ENCODE data around the gene CEBPE. TPM values are rescaled to one million over a fixed set of nuclear protein-coding genes. Genes with fewer than 3 reads are reported as not detected.
A peak's percentile ranks its signal among the peaks of the same experiment; 100 is the strongest.

The CEBPE gene
- total RNA-seq, 1 donor from 2014 or later, result under 0.01 TPM

GRCh38 chr14:23089498-23090253 lies 29.4 kb downstream of the CEBPE start:
- Histone ChIP-seq H3K9me3 (ENCODE audit: control insufficient read depth in 3 of 3, low read length in 3 of 3) (no peaks in the 10 kb centered on the region), H3K4me1 (ENCODE audit: control insufficient read depth in 3 of 3, insufficient read depth in 3 of 3, low read length in 3 of 3) (peaks cover 10 to 18% (median 15%) of the 10 kb centered on the region in 3 donors), H3K27ac (ENCODE audit: low read depth, low read length) (no peak overlapping the region), H3K9ac (ENCODE audit: low read depth in 1 of 3, low read length in 3 of 3) (no peak overlapping the region), H3K4me3 (ENCODE audit: low read length in 3 of 3) (no peak overlapping the region), H3K36me3 (ENCODE audit: control insufficient read depth in 3 of 3, insufficient read depth in 3 of 3, low read length in 3 of 3) (peaks cover 29 to 64% (median 62%) of the 10 kb centered on the region in 3 donors), H3K27me3 (ENCODE audit: control insufficient read depth in 3 of 3, insufficient read depth in 3 of 3, low read length in 3 of 3) (no peaks in the 10 kb centered on the region)

GRCh38 chr14:23086565-23086964 lies 32.5 kb downstream of the CEBPE start:
- H3K36me3 ChIP-seq (ENCODE audit: control insufficient read depth in 3 of 3, insufficient read depth in 3 of 3, low read length in 3 of 3), result peaks cover 28 to 59% (median 57%) of the 10 kb centered on the region in 3 donors

GRCh38 chr14:23085458-23085857 lies 33.6 kb downstream of the CEBPE start:
- Histone ChIP-seq H3K9ac (ENCODE audit: low read depth in 1 of 3, low read length in 3 of 3) (no peak overlapping the region), H3K27me3 (ENCODE audit: control insufficient read depth in 3 of 3, insufficient read depth in 3 of 3, low read length in 3 of 3) (no peaks in the 10 kb centered on the region), H3K4me3 (ENCODE audit: low read length in 3 of 3) (no peak overlapping the region), H3K27ac (ENCODE audit: low read depth, low read length) (no peak overlapping the region), H3K36me3 (ENCODE audit: control insufficient read depth in 3 of 3, insufficient read depth in 3 of 3, low read length in 3 of 3) (peaks cover 35 to 68% (median 57%) of the 10 kb centered on the region in 3 donors), H3K4me1 (ENCODE audit: control insufficient read depth in 3 of 3, insufficient read depth in 3 of 3, low read length in 3 of 3) (no peaks in the 10 kb centered on the region), H3K9me3 (ENCODE audit: control insufficient read depth in 3 of 3, low read length in 3 of 3) (no peaks in the 10 kb centered on the region)

More at GRCh38 chr14:23086565-23086964, 32.5 kb downstream of the CEBPE start:
- H3K4me1 ChIP-seq (ENCODE audit: control insufficient read depth in 3 of 3, insufficient read depth in 3 of 3, low read length in 3 of 3), result no peaks in the 10 kb centered on the region
- H3K27ac ChIP-seq (ENCODE audit: low read depth, low read length), result no peak overlapping the region
- H3K27me3 ChIP-seq (ENCODE audit: control insufficient read depth in 3 of 3, insufficient read depth in 3 of 3, low read length in 3 of 3), result no peaks in the 10 kb centered on the region
- no peak overlapping the region for H3K4me3 ChIP-seq (ENCODE audit: low read length in 3 of 3)
- H3K9me3 ChIP-seq (ENCODE audit: control insufficient read depth in 3 of 3, low read length in 3 of 3), result no peaks in the 10 kb centered on the region
- H3K9ac ChIP-seq (ENCODE audit: low read depth in 1 of 3, low read length in 3 of 3), result no peak overlapping the region

- H3K9ac ChIP-seq (ENCODE audit: low read depth in 1 of 3, low read length in 3 of 3), result no peak overlapping the region
- peaks cover 8 to 16% (median 10%) of the 10 kb centered on the region in 3 donors for H3K4me1 ChIP-seq (ENCODE audit: control insufficient read depth in 3 of 3, insufficient read depth in 3 of 3, low read length in 3 of 3)
- H3K36me3 ChIP-seq (ENCODE audit: control insufficient read depth in 3 of 3, insufficient read depth in 3 of 3, low read length in 3 of 3), result peaks cover 53 to 68% (median 64%) of the 10 kb centered on the region in 3 donors
- H3K9me3 ChIP-seq (ENCODE audit: control insufficient read depth in 3 of 3, low read length in 3 of 3), result no peaks in the 10 kb centered on the region
- no peaks in the 10 kb centered on the region for H3K27me3 ChIP-seq (ENCODE audit: control insufficient read depth in 3 of 3, insufficient read depth in 3 of 3, low read length in 3 of 3)
- H3K27ac ChIP-seq (ENCODE audit: low read depth, low read length), result no peak overlapping the region
- no peak overlapping the region for H3K4me3 ChIP-seq (ENCODE audit: low read length in 3 of 3)
These were observed 38.6 kb downstream of the CEBPE start for GRCh38 chr14:23080474-23080873.

- no peak overlapping the region for H3K9ac ChIP-seq (ENCODE audit: low read depth in 1 of 3, low read length in 3 of 3)
- no peak overlapping the region for H3K4me3 ChIP-seq (ENCODE audit: low read length in 3 of 3)
- H3K9me3 ChIP-seq (ENCODE audit: control insufficient read depth in 3 of 3, low read length in 3 of 3), result no peaks in the 10 kb centered on the region
- peak overlapping the region; percentile 61 for H3K27ac ChIP-seq (ENCODE audit: low read depth, low read length)
- H3K36me3 ChIP-seq (ENCODE audit: control insufficient read depth in 3 of 3, insufficient read depth in 3 of 3, low read length in 3 of 3), result peaks cover 54 to 72% (median 64%) of the 10 kb centered on the region in 3 donors
- H3K27me3 ChIP-seq (ENCODE audit: control insufficient read depth in 3 of 3, insufficient read depth in 3 of 3, low read length in 3 of 3), result no peaks in the 10 kb centered on the region
- H3K4me1 ChIP-seq (ENCODE audit: control insufficient read depth in 3 of 3, insufficient read depth in 3 of 3, low read length in 3 of 3), result peaks cover 8 to 16% (median 10%) of the 10 kb centered on the region in 3 donors
These were observed 39.3 kb downstream of the CEBPE start for GRCh38 chr14:23079716-23080115.

- H3K36me3 ChIP-seq (ENCODE audit: control insufficient read depth in 3 of 3, insufficient read depth in 3 of 3, low read length in 3 of 3), result peaks cover 54 to 76% (median 69%) of the 10 kb centered on the region in 3 donors
- no peaks in the 10 kb centered on the region for H3K9me3 ChIP-seq (ENCODE audit: control insufficient read depth in 3 of 3, low read length in 3 of 3)
- H3K4me3 ChIP-seq (ENCODE audit: low read length in 3 of 3), result no peak overlapping the region
- H3K27ac ChIP-seq (ENCODE audit: low read depth, low read length), result peak overlapping the region; percentile 61
- H3K9ac ChIP-seq (ENCODE audit: low read depth in 1 of 3, low read length in 3 of 3), result peak overlapping the region; percentile 3 to 23 (median 10)
- H3K27me3 ChIP-seq (ENCODE audit: control insufficient read depth in 3 of 3, insufficient read depth in 3 of 3, low read length in 3 of 3), result no peaks in the 10 kb centered on the region
- peaks cover 8 to 16% (median 10%) of the 10 kb centered on the region in 3 donors for H3K4me1 ChIP-seq (ENCODE audit: control insufficient read depth in 3 of 3, insufficient read depth in 3 of 3, low read length in 3 of 3)
These were observed 40.4 kb downstream of the CEBPE start for GRCh38 chr14:23078692-23079116.

GRCh38 chr14:23077962-23078361 lies 41.1 kb downstream of the CEBPE start:
- peaks cover 57 to 75% (median 69%) of the 10 kb centered on the region in 3 donors for H3K36me3 ChIP-seq (ENCODE audit: control insufficient read depth in 3 of 3, insufficient read depth in 3 of 3, low read length in 3 of 3)
- H3K9ac ChIP-seq (ENCODE audit: low read depth in 1 of 3, low read length in 3 of 3), result peak overlapping the region in 1 of 3 donors; percentile 17
- H3K27ac ChIP-seq (ENCODE audit: low read depth, low read length), result peak overlapping the region; percentile 61
- H3K4me1 ChIP-seq (ENCODE audit: control insufficient read depth in 3 of 3, insufficient read depth in 3 of 3, low read length in 3 of 3), result peaks cover 9 to 17% (median 11%) of the 10 kb centered on the region in 3 donors
- no peaks in the 10 kb centered on the region for H3K27me3 ChIP-seq (ENCODE audit: control insufficient read depth in 3 of 3, insufficient read depth in 3 of 3, low read length in 3 of 3)
- H3K9me3 ChIP-seq (ENCODE audit: control insufficient read depth in 3 of 3, low read length in 3 of 3), result no peaks in the 10 kb centered on the region
- no peak overlapping the region for H3K4me3 ChIP-seq (ENCODE audit: low read length in 3 of 3)

- H3K27me3 ChIP-seq (ENCODE audit: control insufficient read depth in 3 of 3, insufficient read depth in 3 of 3, low read length in 3 of 3), result no peaks in the 10 kb centered on the region
- no peaks in the 10 kb centered on the region for H3K9me3 ChIP-seq (ENCODE audit: control insufficient read depth in 3 of 3, low read length in 3 of 3)
- peaks cover 19 to 28% (median 21%) of the 10 kb centered on the region in 3 donors for H3K4me1 ChIP-seq (ENCODE audit: control insufficient read depth in 3 of 3, insufficient read depth in 3 of 3, low read length in 3 of 3)
- H3K36me3 ChIP-seq (ENCODE audit: control insufficient read depth in 3 of 3, insufficient read depth in 3 of 3, low read length in 3 of 3), result peaks cover 55 to 74% (median 74%) of the 10 kb centered on the region in 3 donors
- H3K9ac ChIP-seq (ENCODE audit: low read depth in 1 of 3, low read length in 3 of 3), result no peak overlapping the region
- H3K4me3 ChIP-seq (ENCODE audit: low read length in 3 of 3), result no peak overlapping the region
- H3K27ac ChIP-seq (ENCODE audit: low read depth, low read length), result no peak overlapping the region
These were observed 42.2 kb downstream of the CEBPE start for GRCh38 chr14:23076785-23077408.

- Histone ChIP-seq H3K27ac (ENCODE audit: low read depth, low read length) (no peak overlapping the region), H3K27me3 (ENCODE audit: control insufficient read depth in 3 of 3, insufficient read depth in 3 of 3, low read length in 3 of 3) (no peaks in the 10 kb centered on the region), H3K4me3 (ENCODE audit: low read length in 3 of 3) (no peak overlapping the region), H3K9ac (ENCODE audit: low read depth in 1 of 3, low read length in 3 of 3) (no peak overlapping the region), H3K36me3 (ENCODE audit: control insufficient read depth in 3 of 3, insufficient read depth in 3 of 3, low read length in 3 of 3) (peaks cover 40 to 58% (median 54%) of the 10 kb centered on the region in 3 donors), H3K4me1 (ENCODE audit: control insufficient read depth in 3 of 3, insufficient read depth in 3 of 3, low read length in 3 of 3) (peaks cover 30 to 46% (median 36%) of the 10 kb centered on the region in 3 donors), H3K9me3 (ENCODE audit: control insufficient read depth in 3 of 3, low read length in 3 of 3) (no peaks in the 10 kb centered on the region)
These were observed 44.1 kb downstream of the CEBPE start for GRCh38 chr14:23074906-23075305.
